CD4-positive, alpha-beta memory T cell (primary cell): ENCODE results near the gene ID4. TPM values are rescaled to one million over a fixed set of nuclear protein-coding genes. Genes with fewer than 3 reads are reported as not detected.

ENCODE experiments used
- CTCF ChIA-PET: fragments of 350-600 bp; sonication (Branson Sonifier 250); formaldehyde crosslinking; loops from one replicate; lab custom pipeline; 2021; ENCODE audit warnings: inconsistent platforms; ENCODE audit not compliant: partially characterized antibody; lab: Charles Lee
- POLR2A ChIA-PET: fragments of 350-600 bp; sonication (Branson Sonifier 250); formaldehyde crosslinking; loops from one replicate; lab custom pipeline; 2021; ENCODE audit not compliant: partially characterized antibody; lab: Charles Lee
- DNase-seq, 5 donors: peaks; one replicate each; pipeline versions ENCODE4 v3.0.0 to v3.0.0-alpha.2; 2020 to 2022; ENCODE audit warnings: mixed read lengths in 1 of 5
- H3K27ac ChIP-seq: one replicate; pipeline ENCODE4 v1.7.0; 2013; ENCODE audit warnings: low read depth, low read length
- H3K27me3 ChIP-seq: 2 replicates; pipeline ENCODE4 v1.7.0; 2013; ENCODE audit warnings: mild to moderate bottlenecking, low read length, moderate library complexity; ENCODE audit not compliant: insufficient read depth
- H3K36me3 ChIP-seq: 2 replicates; pipeline ENCODE4 v1.7.0; 2013; ENCODE audit warnings: mild to moderate bottlenecking, low read length, moderate library complexity; ENCODE audit not compliant: insufficient read depth
- H3K4me1 ChIP-seq: 2 replicates; pipeline ENCODE4 v1.7.0; 2013; ENCODE audit warnings: mild to moderate bottlenecking, low read length, moderate library complexity; ENCODE audit not compliant: insufficient read depth
- H3K4me3 ChIP-seq, 2 donors: one replicate each; pipeline ENCODE4 v1.7.0; 2013; ENCODE audit warnings: low read length in 2 of 2, mild to moderate bottlenecking in 1 of 2
- H3K9me3 ChIP-seq, 2 donors: one replicate each; pipeline ENCODE4 v1.7.0; 2013; ENCODE audit warnings: low read length in 2 of 2, control low read depth in 1 of 2; ENCODE audit not compliant: control insufficient read depth in 1 of 2
- H3K27ac Mint-ChIP-seq, 7 donors: one replicate each; pipeline ENCODE4 v1.8.0; 2020 to 2021; ENCODE audit warnings: mixed read lengths in 7 of 7, mild to moderate bottlenecking in 6 of 7, inconsistent platforms in 3 of 7, moderate library complexity in 3 of 7
- H3K27me3 Mint-ChIP-seq, 2 donors: one replicate each; pipeline ENCODE4 v1.8.0; 2020 to 2021; ENCODE audit warnings: mixed read lengths in 2 of 2
- H3K36me3 Mint-ChIP-seq, 2 donors: one replicate each; pipeline ENCODE4 v1.8.0; 2020 to 2021; ENCODE audit warnings: mixed read lengths in 2 of 2, inconsistent platforms in 1 of 2, mild to moderate bottlenecking in 1 of 2
- H3K4me1 Mint-ChIP-seq, 4 donors: one replicate each; pipeline ENCODE4 v1.8.0; 2020 to 2021; ENCODE audit warnings: mixed read lengths in 4 of 4, mild to moderate bottlenecking in 1 of 4
- H3K4me3 Mint-ChIP-seq, 8 donors: one replicate each; pipeline ENCODE4 v1.8.0; 2020 to 2021; ENCODE audit warnings: mixed read lengths in 8 of 8, mild to moderate bottlenecking in 7 of 8, moderate library complexity in 6 of 8, inconsistent platforms in 3 of 8
- H3K9me3 Mint-ChIP-seq, 8 donors: one replicate each; pipeline ENCODE4 v1.8.0; 2020 to 2021; ENCODE audit warnings: mixed read lengths in 8 of 8, mild to moderate bottlenecking in 5 of 8, inconsistent platforms in 3 of 8, moderate library complexity in 1 of 8
- intact Hi-C: fragments of 100-400 bp; cut with micrococcal nuclease; formaldehyde crosslinking; loops from one replicate; pipeline ENCODE4 v1.15.1; 2023
- polyA plus RNA-seq, 2 donors: library from polyadenylated mRNA; unstranded; fragments of 300-500 nt; fragmentation: Illumina TruSeq; gene quantifications; one replicate each; pipeline ENCODE4 v1.2.3, GENCODE V29; 2021
- total RNA-seq, 2 experiments: library from RNA; stranded (reverse); gene quantifications; one replicate each; pipeline ENCODE4 v1.2.3, GENCODE V29; 2021

The ID4 gene
- total and polyA plus RNA-seq, 4 experiments from 2014 or later, result not detected

- Mint-ChIP-seq H3K27me3 (peaks cover 0 to 1% of the 10 kb centered on the region in 2 donors), H3K4me1 (no peaks in the 10 kb centered on the region), H3K36me3 (no peaks in the 10 kb centered on the region), H3K4me3 (no peak overlapping the region), H3K9me3 (peaks cover 0 to 2% (median 0%) of the 10 kb centered on the region in 8 donors), H3K27ac (no peak overlapping the region)
- ChIA-PET POLR2A (no interaction called here), CTCF (no interaction called here)
- Histone ChIP-seq H3K27ac (no peak overlapping the region), H3K9me3 (no peaks in the 10 kb centered on the region), H3K36me3 (no peaks in the 10 kb centered on the region), H3K4me3 (no peak overlapping the region), H3K4me1 (no peaks in the 10 kb centered on the region), H3K27me3 (no peaks in the 10 kb centered on the region)
- intact Hi-C loops, result no loop called here
- no peak for DNase-seq
Observed at GRCh38 chr6:19860235-19860877, 23.2 kb downstream of the ID4 start.

DNA sequence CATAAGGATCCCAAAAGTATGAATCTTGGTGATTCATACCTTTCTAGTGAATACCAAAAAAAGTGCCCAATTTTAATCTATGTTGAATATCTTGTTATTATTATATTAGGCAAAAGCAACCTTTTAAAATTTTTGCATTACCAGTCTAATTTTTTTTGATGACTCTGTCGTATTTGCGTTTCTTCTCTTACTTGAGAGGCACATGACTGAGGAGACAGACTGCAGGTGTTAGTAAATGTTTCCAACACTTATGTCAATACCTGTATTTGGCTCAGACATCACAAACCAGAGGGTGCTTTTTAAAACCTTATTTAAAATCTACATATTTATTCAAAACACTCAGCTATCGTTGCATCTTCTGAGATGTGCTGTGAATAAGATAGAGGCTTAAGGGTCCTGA, 27.1 kb downstream of the ID4 start:
- no peak overlapping the region for H3K4me3 Mint-ChIP-seq
- Histone ChIP-seq H3K9me3 (no peaks in the 10 kb centered on the region), H3K27ac (no peak overlapping the region), H3K27me3 (no peaks in the 10 kb centered on the region), H3K4me3 (no peak overlapping the region), H3K36me3 (no peaks in the 10 kb centered on the region), H3K4me1 (no peaks in the 10 kb centered on the region)
- DNase-seq, result no peak
- POLR2A ChIA-PET, result no interaction called here
- CTCF ChIA-PET, result no interaction called here
- intact Hi-C loops, result no loop called here
- H3K4me1 Mint-ChIP-seq, result no peaks in the 10 kb centered on the region
- no peaks in the 10 kb centered on the region for H3K36me3 Mint-ChIP-seq
- no peak overlapping the region for H3K27ac Mint-ChIP-seq
- peaks cover 0 to 2% (median 0%) of the 10 kb centered on the region in 8 donors for H3K9me3 Mint-ChIP-seq
- no peaks in the 10 kb centered on the region for H3K27me3 Mint-ChIP-seq

DNA sequence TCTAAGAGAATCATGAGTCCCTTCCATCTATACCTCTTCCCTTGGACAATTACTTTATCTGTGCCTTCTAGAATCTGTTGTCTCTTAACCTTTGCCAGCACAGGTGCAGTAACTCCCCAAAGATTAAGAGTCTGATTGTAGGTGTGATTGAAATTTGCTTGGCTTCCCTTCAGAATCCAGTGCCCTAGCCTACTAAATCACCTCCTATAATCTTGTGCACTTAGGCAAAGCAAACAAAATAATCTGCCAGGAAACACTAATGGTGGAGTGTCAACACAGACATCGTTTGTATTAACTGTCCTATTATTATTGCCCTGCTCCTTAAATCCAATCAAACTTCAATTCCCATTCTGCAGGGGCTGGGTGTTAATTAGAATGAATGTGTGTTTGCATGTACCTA, 28.0 kb downstream of the ID4 start:
- ChIA-PET POLR2A (no interaction called here), CTCF (no interaction called here)
- no peak for DNase-seq
- H3K27ac ChIP-seq, result no peak overlapping the region
- Mint-ChIP-seq H3K36me3 (no peaks in the 10 kb centered on the region), H3K27me3 (peaks cover 0 to 2% of the 10 kb centered on the region in 2 donors), H3K4me1 (no peaks in the 10 kb centered on the region), H3K4me3 (no peak overlapping the region), H3K27ac (no peak overlapping the region), H3K9me3 (peaks cover 0 to 2% (median 0%) of the 10 kb centered on the region in 8 donors)
- no peaks in the 10 kb centered on the region for H3K9me3 ChIP-seq
- no peaks in the 10 kb centered on the region for H3K36me3 ChIP-seq
- H3K4me1 ChIP-seq, result no peaks in the 10 kb centered on the region
- no peak overlapping the region for H3K4me3 ChIP-seq
- intact Hi-C loops, result no loop called here
- no peaks in the 10 kb centered on the region for H3K27me3 ChIP-seq

DNA sequence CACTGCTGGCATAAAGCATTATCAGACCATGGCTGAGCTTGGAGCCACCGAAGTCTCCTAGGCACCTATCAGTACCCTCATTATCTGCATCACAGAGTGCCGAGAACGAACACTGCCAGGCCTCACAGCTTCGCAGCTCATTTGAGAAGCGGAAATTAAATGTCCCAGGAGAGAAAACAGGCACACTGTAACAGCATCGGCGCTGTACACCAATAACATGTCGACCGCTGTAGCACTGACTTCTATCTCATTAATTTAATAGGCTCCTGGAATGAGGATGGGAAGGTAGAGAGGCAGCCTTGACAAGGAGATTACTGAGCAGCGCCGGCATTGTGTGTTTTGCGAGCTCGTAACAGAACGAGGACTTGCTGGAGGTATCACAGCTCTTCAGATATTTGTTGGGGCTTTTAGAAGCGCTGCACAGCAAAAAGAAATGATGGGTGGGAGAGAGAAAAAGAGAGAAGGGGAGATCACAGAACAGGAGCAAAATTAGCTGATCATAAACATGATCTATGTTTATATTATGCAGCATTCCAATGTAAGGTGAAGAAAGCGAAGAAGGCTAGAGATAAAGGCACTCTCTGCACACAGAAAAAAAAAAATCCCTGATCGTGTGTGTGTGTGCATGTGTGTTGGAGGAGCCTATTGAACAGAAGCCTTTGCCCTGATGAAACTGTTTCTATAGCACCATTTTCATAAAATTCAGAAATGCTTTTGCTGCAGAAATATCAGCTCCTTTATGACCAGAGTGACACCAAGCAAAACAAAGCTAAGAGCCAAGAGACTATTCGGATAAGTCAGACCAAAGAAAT, 29.2 kb downstream of the ID4 start:
- no peaks in the 10 kb centered on the region for H3K9me3 ChIP-seq
- H3K4me3 ChIP-seq, result no peak overlapping the region
- Mint-ChIP-seq H3K4me1 (no peaks in the 10 kb centered on the region), H3K27ac (no peak overlapping the region), H3K9me3 (peaks cover 0 to 2% (median 0%) of the 10 kb centered on the region in 8 donors), H3K36me3 (no peaks in the 10 kb centered on the region), H3K27me3 (peaks cover 0 to 2% of the 10 kb centered on the region in 2 donors), H3K4me3 (no peak overlapping the region)
- intact Hi-C loops, result no loop called here
- DNase-seq, result no peak
- H3K27ac ChIP-seq, result no peak overlapping the region
- H3K36me3 ChIP-seq, result no peaks in the 10 kb centered on the region
- POLR2A ChIA-PET, result no interaction called here
- CTCF ChIA-PET, result no interaction called here
- H3K27me3 ChIP-seq, result no peaks in the 10 kb centered on the region
- H3K4me1 ChIP-seq, result no peaks in the 10 kb centered on the region

GRCh38 chr6:19866985-19867627, 29.9 kb downstream of the ID4 start:
- H3K27me3 Mint-ChIP-seq, result peaks cover 0 to 2% of the 10 kb centered on the region in 2 donors
- DNase-seq, result no peak
- no peak overlapping the region for H3K4me3 Mint-ChIP-seq
- no peaks in the 10 kb centered on the region for H3K4me1 Mint-ChIP-seq
- H3K36me3 Mint-ChIP-seq, result no peaks in the 10 kb centered on the region
- no peaks in the 10 kb centered on the region for H3K4me1 ChIP-seq
- POLR2A ChIA-PET, result no interaction called here
- H3K27me3 ChIP-seq, result no peaks in the 10 kb centered on the region
- H3K9me3 ChIP-seq, result no peaks in the 10 kb centered on the region
- no peaks in the 10 kb centered on the region for H3K36me3 ChIP-seq
- H3K27ac Mint-ChIP-seq, result no peak overlapping the region
- no peak overlapping the region for H3K4me3 ChIP-seq
- CTCF ChIA-PET, result no interaction called here
- H3K9me3 Mint-ChIP-seq, result peaks cover 0 to 2% (median 0%) of the 10 kb centered on the region in 8 donors
- intact Hi-C loops, result no loop called here
- H3K27ac ChIP-seq, result no peak overlapping the region

- Mint-ChIP-seq H3K4me1 (no peaks in the 10 kb centered on the region), H3K36me3 (no peaks in the 10 kb centered on the region)
Observed at GRCh38 chr6:19869464-19869863, 32.3 kb downstream of the ID4 start.

DNA sequence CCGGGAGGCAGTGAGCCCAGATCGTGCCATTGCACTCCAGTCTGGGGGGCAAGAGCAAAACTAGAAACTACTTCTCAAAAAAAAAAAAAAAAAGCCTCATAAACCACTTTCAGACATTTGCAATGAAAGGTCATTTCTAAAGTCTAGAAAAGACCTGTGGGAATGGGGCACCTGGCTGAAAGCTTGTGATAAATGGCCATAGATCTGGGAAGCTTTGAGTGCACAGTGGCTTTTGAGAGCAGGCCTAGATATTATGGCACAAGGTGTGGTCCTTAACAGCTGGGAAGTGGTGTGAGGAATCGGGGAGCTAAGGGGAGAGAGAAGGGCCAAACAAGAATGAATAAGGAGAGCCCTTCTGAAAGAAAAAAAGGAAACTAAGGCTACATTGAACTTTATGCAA, 33.2 kb downstream of the ID4 start:
- POLR2A ChIA-PET, result no interaction called here

More at GRCh38 chr6:19869464-19869863, 32.3 kb downstream of the ID4 start:
- intact Hi-C loops, result no loop called here
- CTCF ChIA-PET, result no interaction called here
- Histone ChIP-seq H3K4me3 (no peak overlapping the region), H3K36me3 (no peaks in the 10 kb centered on the region), H3K9me3 (no peaks in the 10 kb centered on the region), H3K4me1 (no peaks in the 10 kb centered on the region), H3K27me3 (no peaks in the 10 kb centered on the region), H3K27ac (no peak overlapping the region)
- DNase-seq, result no peak
- no peak overlapping the region for H3K27ac Mint-ChIP-seq
- peaks cover 0 to 2% of the 10 kb centered on the region in 2 donors for H3K27me3 Mint-ChIP-seq
- H3K4me3 Mint-ChIP-seq, result no peak overlapping the region
- POLR2A ChIA-PET, result no interaction called here
- H3K9me3 Mint-ChIP-seq, result no peaks in the 10 kb centered on the region

More for the DNA sequence above, 33.2 kb downstream of the ID4 start:
- CTCF ChIA-PET, result no interaction called here
- H3K36me3 Mint-ChIP-seq, result no peaks in the 10 kb centered on the region
- Histone ChIP-seq H3K27ac (no peak overlapping the region), H3K4me1 (no peaks in the 10 kb centered on the region), H3K4me3 (no peak overlapping the region), H3K9me3 (no peaks in the 10 kb centered on the region), H3K27me3 (no peaks in the 10 kb centered on the region), H3K36me3 (no peaks in the 10 kb centered on the region)
- no peak overlapping the region for H3K4me3 Mint-ChIP-seq
- peaks cover 0 to 2% of the 10 kb centered on the region in 2 donors for H3K27me3 Mint-ChIP-seq
- no peak for DNase-seq
- no peaks in the 10 kb centered on the region for H3K9me3 Mint-ChIP-seq
- H3K27ac Mint-ChIP-seq, result no peak overlapping the region
- intact Hi-C loops, result no loop called here
- H3K4me1 Mint-ChIP-seq, result no peaks in the 10 kb centered on the region
